RWPE1 (cell line): ENCODE results near the gene CPLX3.
"Not testable (repeated sequence)": the region's sequence is repeated elsewhere in the genome, so short reads cannot be mapped to it uniquely, and the experiment has no call there.

ENCODE experiments used
- CTCF ChIA-PET: fragments of 350-600 bp; sonication (Branson Sonifier 250); formaldehyde crosslinking; extraction: SDS; loops from one replicate; lab custom pipeline; 2021; lab: Yijun Ruan, JAX
- POLR2A ChIA-PET: fragments of 400-600 bp; formaldehyde crosslinking; extraction: SDS; loops from one replicate; lab custom pipeline; 2020; ENCODE audit warnings: antibody characterized with exemption; ENCODE audit not compliant: low non-redundant PET; lab: Yijun Ruan, JAX
- DNase-seq: peaks from one replicate; pipeline ENCODE4 v3.0.0; 2012; ENCODE audit warnings: low spot score
- H3K27ac ChIP-seq: fragments of 450-650 bp; 2 replicates; pipeline ENCODE4 v1.5.1; 2017
- TF ChIP-seq, protein P1 (sequence below): fragments of 450-650 bp; conservative IDR thresholded peaks from 2 replicates; pipeline ENCODE4 v1.5.1; 2017; ENCODE audit warnings: low read depth, mild to moderate bottlenecking

CPLX3 gene

DNA sequence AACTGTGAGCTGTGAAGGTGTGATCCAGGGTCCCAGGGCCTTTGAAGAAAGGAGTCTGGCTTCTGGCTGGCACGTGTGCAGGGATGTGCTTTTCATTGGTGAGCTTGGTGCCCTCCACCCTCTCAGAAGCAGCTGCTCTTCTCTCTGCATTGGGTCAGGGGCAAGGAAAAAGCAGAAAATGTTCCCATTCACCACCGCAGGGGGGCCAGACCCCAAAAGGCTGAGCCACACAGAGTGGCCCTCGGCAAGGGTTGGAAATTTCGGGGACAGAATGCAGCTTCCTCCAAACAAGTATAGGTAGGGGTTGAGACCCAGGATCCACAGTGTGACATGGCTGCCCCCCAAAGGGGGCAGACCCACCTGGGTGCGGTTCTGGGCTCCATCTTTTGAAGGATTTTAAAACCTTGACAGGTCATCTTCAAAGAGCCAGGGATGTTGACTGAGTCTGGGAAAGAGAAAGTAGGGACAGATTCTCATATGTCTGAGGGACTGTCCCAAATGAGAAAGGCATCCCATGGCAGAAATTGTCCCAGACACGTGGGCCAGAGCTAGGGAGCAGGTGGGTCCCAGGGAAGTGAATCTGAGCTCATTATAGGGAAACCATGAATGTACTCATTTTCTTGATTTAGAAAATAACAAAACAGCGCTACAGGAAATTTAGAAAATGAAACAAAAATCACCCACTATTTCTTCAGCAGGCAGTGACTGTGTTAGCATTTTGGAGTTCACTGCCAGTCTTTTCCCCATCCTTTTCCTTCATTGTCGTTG, 41.8 kb upstream of the CPLX3 start:
- DNase-seq = no peak
- ChIA-PET POLR2A (no interaction called here), CTCF (interaction anchor here (0.7 to 1.4 kb wide), 4 partner anchors 8 to 117 kb away, joined by 3 to 7 read pairs (median 5); no protein-coding TSS in a partner anchor)
- peak overlapping the region; percentile 83 for H3K27ac ChIP-seq
- TF ChIP-seq, protein P1, sequence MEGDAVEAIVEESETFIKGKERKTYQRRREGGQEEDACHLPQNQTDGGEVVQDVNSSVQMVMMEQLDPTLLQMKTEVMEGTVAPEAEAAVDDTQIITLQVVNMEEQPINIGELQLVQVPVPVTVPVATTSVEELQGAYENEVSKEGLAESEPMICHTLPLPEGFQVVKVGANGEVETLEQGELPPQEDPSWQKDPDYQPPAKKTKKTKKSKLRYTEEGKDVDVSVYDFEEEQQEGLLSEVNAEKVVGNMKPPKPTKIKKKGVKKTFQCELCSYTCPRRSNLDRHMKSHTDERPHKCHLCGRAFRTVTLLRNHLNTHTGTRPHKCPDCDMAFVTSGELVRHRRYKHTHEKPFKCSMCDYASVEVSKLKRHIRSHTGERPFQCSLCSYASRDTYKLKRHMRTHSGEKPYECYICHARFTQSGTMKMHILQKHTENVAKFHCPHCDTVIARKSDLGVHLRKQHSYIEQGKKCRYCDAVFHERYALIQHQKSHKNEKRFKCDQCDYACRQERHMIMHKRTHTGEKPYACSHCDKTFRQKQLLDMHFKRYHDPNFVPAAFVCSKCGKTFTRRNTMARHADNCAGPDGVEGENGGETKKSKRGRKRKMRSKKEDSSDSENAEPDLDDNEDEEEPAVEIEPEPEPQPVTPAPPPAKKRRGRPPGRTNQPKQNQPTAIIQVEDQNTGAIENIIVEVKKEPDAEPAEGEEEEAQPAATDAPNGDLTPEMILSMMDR = no peak

DNA sequence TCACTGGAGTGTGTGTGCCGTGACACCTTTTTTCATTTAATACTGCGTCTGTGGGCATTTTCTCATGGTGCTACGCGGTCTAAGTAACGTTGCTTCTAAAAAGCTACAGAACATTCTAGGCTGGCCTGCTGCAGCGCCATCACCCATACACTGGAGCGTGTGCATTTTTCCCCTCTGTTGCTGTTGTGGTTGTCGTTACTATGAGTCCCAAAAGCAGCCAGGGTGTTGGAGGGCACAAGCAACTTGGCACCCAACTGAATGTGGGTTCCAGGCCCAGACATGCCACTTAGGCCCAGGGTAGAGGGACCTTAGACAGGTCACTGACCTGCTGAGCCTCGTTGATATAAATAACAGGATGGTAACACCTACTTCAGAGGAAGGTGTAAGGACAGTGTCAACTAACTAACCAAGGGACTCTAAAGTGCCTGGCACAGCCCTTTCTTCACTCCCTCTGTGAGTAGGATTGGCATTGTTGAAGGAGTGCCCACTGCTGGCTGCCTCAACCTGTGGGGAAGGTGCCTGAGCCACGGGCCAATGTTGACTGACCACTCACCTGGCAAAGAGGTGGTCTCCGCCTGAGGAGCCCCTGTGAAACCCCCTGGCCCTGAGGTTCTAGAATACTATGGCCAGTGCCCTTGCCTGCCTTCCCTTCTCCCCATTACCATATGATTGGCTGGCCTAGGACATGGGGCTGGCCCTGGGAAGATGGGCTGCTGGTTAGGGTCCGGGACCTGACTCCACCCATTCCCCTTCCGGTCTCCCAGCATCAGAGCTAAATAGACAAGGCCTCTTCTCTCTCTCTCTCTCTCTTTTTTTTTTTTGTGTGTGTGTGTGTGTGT, 41.0 kb upstream of the CPLX3 start:
- TF ChIP-seq, protein P1 = no peak
- peak overlapping the region; percentile 63 for H3K27ac ChIP-seq
- ChIA-PET POLR2A (no interaction called here), CTCF (interaction anchor here (0.7 kb wide), 1 partner anchor 14 kb away, joined by 3 read pairs; no protein-coding TSS in a partner anchor)
- DNase-seq = no peak

DNA sequence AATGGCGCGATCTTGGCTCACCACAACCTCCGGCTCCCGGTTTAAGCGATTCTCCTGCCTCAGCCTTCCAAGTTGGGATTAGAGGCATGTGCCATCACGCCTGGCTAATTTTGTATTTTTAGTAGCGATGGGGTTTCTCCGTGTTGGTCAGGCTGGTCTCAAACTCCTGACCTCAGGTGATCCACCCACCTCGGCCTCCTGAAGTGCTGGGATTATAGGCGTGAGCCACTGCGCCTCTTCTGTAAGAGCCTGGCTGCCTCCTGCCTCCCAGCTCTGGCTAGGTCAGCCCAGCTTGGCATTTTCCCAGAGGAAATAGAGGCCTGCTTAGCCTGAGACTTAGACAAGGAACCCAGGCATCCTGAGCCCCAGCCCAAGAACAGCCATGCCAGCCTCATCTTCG, 40.3 kb upstream of the CPLX3 start:
- POLR2A ChIA-PET, DNase-seq: not testable (repeated sequence)
- CTCF ChIA-PET = interaction anchor here (0.7 to 1.1 kb wide), 2 partner anchors 14 to 17 kb away, joined by 3 read pairs; no protein-coding TSS in a partner anchor
- peak overlapping the region; percentile 63 for H3K27ac ChIP-seq

DNA sequence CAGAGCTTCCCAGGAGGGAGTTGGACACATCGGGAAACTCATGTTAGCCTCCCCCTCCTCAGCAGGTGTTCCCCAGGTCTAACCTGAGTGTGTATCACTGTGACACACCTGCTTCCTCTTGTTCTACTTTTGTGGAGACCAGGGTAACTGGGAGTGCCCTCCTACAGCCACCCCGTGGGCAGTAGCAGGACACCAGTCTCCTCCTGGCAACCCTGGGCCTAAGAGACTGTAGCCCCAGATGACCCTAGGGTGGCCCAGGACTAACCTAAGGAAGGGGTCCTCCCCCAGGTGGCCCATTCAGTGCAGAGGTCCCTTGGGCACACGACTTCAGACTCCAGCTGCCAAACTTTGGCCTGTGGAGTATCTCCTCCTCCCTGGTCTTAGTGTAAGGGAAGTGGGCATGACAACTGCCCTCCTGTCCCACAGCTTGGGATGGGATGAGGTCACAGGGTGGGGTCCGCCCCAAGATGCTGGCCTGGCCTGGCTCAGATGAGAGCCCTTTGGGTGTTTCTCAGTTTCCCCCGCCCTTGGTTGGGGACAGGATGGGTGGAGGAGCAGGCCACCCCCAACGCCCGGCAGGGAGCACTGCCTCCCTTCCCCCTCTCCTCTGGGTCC, 39.8 kb upstream of the CPLX3 start:
- CTCF ChIA-PET = interaction anchor here (0.8 to 1.1 kb wide), 2 partner anchors 14 to 18 kb away, joined by 3 to 4 read pairs; no protein-coding TSS in a partner anchor
- DNase-seq = no peak
- TF ChIP-seq, protein P1 = no peak
- H3K27ac ChIP-seq = peak overlapping the region; percentile 63
- POLR2A ChIA-PET = no interaction called here

DNA sequence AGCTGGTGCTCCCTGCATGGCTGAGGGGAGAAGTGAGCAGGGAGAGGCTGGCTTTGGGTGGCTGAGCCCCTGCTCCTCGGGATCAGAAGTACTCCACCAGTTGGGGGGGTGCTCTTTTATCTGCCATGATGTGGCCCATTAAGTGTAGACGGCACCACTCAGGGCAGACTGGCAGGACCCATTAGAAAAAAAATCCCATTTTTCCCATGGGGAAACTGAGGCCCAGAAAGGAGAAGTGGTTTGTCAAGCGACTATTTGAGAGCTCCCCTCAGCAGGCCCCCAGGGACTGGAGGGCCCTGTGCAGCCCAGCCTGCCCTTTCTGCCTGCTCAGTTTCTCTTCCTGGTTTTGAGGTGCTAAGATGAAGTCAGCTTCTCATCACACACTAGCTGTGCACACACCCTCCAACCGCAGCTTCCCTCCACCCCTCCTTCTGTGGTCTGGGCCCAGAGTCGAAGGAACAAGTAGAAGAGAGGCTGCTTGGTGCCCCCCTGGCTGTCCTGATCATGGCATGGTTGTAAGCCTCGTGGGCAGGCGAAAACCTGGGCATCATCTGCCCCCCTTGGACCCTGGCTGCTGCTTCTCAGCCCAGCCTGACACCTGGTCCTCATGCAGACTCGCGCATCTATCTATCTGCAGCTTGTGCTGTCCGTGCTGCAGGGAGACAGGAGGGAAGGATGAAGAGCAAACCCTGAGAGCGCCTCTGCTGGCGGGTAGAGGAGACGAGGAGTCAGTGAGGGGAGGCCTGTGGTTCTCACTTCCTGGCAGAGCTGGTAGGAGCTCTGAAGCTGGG, 39.0 kb upstream of the CPLX3 start:
- ChIA-PET POLR2A (no interaction called here), CTCF (interaction anchor here (0.8 to 1.3 kb wide), 3 partner anchors 13 to 164 kb away, joined by 3 to 4 read pairs (median 3); no protein-coding TSS in a partner anchor)
- DNase-seq = no peak
- peak overlapping the region; percentile 63 for H3K27ac ChIP-seq
- TF ChIP-seq, protein P1 = peak; percentile 23

DNA sequence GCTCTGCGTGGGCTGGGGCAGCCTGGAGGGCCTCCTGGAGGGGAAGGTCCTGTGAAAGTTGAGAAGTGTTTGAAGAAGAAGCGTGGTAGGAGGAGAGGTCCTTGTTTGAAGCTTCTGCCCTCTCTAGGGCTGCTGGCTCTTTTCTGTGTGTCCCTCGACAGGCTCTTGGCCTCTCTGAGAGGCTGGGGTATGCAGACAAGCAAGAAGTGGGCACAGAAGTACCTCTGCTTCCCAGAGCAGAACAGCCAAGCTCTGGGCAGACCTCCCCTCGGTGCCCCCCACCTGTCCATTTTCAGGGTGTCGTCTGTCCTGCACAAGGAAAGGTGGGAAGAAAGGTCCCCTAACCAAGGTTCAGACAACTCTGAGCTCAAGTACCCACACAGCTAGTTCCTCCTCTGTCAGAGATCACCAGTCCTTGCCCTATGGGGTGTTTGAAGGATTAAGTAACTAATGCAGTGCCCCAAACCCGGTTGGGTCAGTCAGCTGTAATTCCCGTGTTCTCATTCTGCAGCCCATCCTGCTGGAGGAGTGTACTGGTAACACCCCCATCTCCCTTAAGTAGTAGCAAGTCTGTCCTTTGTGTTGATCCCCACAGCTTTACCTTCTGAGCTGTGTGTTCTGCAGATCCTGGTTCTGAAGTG, 38.3 kb upstream of the CPLX3 start:
- POLR2A ChIA-PET = no interaction called here
- CTCF ChIA-PET = interaction anchor here (0.5 to 1.3 kb wide), 5 partner anchors 18 to 723 kb away, joined by 3 read pairs; no protein-coding TSS in a partner anchor

More for the DNA sequence above, 38.3 kb upstream of the CPLX3 start:
- no peak for DNase-seq
- peak overlapping the region; percentile 63 for H3K27ac ChIP-seq
- TF ChIP-seq, protein P1 = no peak
